K562 (cell line): ENCODE measurements around the gene AMH. TPM values are rescaled to one million over a fixed set of nuclear protein-coding genes. Genes with fewer than 3 reads are reported as not detected.

Source experiments
- HMG20A ChIP-seq: fragments of 450-650 bp; formaldehyde crosslinking; conservative IDR thresholded peaks from 2 replicates; pipeline ENCODE4 v1.4.0; 2020; ENCODE audit warnings: mild to moderate bottlenecking, mixed read lengths
- HNRNPUL1 ChIP-seq: fragments of 200-400 bp; formaldehyde crosslinking; IDR thresholded peaks from 2 replicates; pipeline ENCODE4 v1.6.1; 2017; ENCODE audit warnings: low read length
- MEF2D ChIP-seq: conservative IDR thresholded peaks from 2 replicates; pipeline ENCODE4 v1.6.1; 2016; ENCODE audit warnings: low read depth, missing genetic modification characterization, missing compliant biosample characterization
- MXI1 ChIP-seq: IDR thresholded peaks from 2 replicates; pipeline ENCODE4 v1.6.1; 2011; ENCODE audit warnings: low read depth, mild to moderate bottlenecking, improper control_type of control experiment, low read length
- POLR2B ChIP-seq: fragments of 450-650 bp; IDR thresholded peaks from 2 replicates; pipeline ENCODE4 v1.6.1; 2018; ENCODE audit warnings: low read depth; ENCODE audit not compliant: partially characterized antibody
- SMARCB1 ChIP-seq: IDR thresholded peaks from 2 replicates; pipeline ENCODE4 v1.6.1; 2011; ENCODE audit warnings: improper control_type of control experiment, low read depth; ENCODE audit not compliant: insufficient read length
- ZNF121 ChIP-seq: sonication (generic); formaldehyde crosslinking; conservative IDR thresholded peaks from 2 replicates; pipeline ENCODE4 v1.8.0; 2022; ENCODE audit warnings: missing genetic modification reagents
- ZNF696 ChIP-seq: fragments of 250-450 bp; sonication (Bioruptor Pico); conservative IDR thresholded peaks from 2 replicates; pipeline ENCODE4 v1.4.0; 2020; ENCODE audit warnings: mild to moderate bottlenecking, moderate library complexity
- polyA plus RNA-seq, 8 experiments: library from polyadenylated mRNA; depleted of rRNA in 4 of 8; stranded (reverse) in 5 of 8; unstranded in 3 of 8; fragments of >200 nt; fragmentation: Nextera tagmentation in 2 of 8; fragmentation: Illumina TruSeq in 1 of 8; extraction: Ambion mirVana in 2 of 8; extraction: Trizol in 1 of 8; gene quantifications; 2 replicates each; pipeline versions ENCODE4 v1.2.1 to v1.2.3, GENCODE V29; 2011 to 2014; ENCODE audit warnings: inconsistent platforms in 1 of 8, missing spikeins in 1 of 8
- total RNA-seq, 7 experiments: library from RNA; depleted of rRNA in 6 of 7; stranded (reverse); fragments of >200 nt in 6 of 7; fragmentation: Illumina TruSeq in 2 of 7; extraction: Trizol in 2 of 7; gene quantifications; 2 replicates each; pipeline versions ENCODE4 v1.2.1 to v1.2.3, GENCODE V29; 2011 to 2021; ENCODE audit warnings: low replicate concordance in 1 of 7
- TF ChIP-seq, protein P1 (sequence below): fragments of 450-650 bp; IDR thresholded peaks from 2 replicates; pipeline ENCODE4 v1.6.1; 2016; ENCODE audit warnings: mild to moderate bottlenecking
- TF ChIP-seq, protein P2 (sequence below): fragments of 450-650 bp; IDR thresholded peaks from 2 replicates; pipeline ENCODE4 v1.7.1; 2018; ENCODE audit warnings: mild to moderate bottlenecking, low read depth; ENCODE audit not compliant: partially characterized antibody
- TF ChIP-seq, protein P3 (sequence below), 2 experiments: IDR thresholded peaks; 2 replicates each; pipeline ENCODE4 v1.6.1; 2011; ENCODE audit warnings: borderline replicate concordance in 1 of 2, control low read depth in 1 of 2, low read depth in 1 of 2, low read length in 1 of 2, mild to moderate bottlenecking in 1 of 2, mixed read lengths in 1 of 2, moderate library complexity in 1 of 2; ENCODE audit not compliant: insufficient read depth in 1 of 2, insufficient read length in 1 of 2, poor library complexity in 1 of 2, severe bottlenecking in 1 of 2; ENCODE audit errors: extremely low read depth in 1 of 2
- TF ChIP-seq, protein P4 (sequence below): sonication (generic); IDR thresholded peaks from 2 replicates; pipeline ENCODE4 v1.6.1; 2016

The AMH gene
- total and polyA plus RNA-seq, 9 of the 15 experiments (the other 6 are each of a cell fraction or from before 2014, with no cell fraction given), result 0.29 to 27.4 (median 2.6) TPM; not detected in 2

DNA sequence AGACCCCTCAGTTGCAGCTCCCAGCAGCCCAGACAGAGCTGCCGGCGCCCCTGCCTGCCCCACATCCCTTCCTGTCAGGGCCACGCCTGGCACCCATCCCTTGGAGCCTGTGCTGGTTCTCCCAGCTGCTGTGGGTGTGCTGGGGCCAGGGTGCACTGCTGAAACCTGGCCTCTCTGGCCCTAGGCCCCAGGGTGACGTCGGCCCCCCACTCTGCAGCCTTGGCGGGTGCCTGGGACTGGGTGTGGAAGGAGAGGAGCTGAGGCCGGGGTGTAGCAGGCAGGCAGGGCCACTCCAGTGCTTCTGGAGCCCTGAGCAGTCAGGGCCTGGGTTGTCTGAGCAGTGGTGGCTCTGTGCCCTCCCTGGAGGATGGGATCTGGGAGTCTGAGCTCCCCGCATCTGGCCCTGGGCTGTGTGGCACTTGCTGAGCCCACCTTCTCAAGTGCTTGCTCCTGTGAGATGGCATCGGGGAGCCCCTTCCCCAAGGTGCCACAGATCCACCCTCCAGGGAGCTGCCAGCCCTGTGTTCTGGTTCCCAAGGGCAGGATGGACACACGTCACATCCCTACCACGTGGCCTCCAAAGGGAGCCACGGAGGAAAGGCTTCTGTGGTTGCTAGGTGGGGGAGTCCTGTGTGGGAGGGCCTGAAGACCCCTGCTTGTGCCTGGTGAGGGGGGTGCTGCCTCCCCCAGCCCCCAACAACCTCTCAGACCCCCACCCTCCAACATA lies 18.2 kb upstream of the AMH start (continued):
- TF ChIP-seq, protein P1, sequence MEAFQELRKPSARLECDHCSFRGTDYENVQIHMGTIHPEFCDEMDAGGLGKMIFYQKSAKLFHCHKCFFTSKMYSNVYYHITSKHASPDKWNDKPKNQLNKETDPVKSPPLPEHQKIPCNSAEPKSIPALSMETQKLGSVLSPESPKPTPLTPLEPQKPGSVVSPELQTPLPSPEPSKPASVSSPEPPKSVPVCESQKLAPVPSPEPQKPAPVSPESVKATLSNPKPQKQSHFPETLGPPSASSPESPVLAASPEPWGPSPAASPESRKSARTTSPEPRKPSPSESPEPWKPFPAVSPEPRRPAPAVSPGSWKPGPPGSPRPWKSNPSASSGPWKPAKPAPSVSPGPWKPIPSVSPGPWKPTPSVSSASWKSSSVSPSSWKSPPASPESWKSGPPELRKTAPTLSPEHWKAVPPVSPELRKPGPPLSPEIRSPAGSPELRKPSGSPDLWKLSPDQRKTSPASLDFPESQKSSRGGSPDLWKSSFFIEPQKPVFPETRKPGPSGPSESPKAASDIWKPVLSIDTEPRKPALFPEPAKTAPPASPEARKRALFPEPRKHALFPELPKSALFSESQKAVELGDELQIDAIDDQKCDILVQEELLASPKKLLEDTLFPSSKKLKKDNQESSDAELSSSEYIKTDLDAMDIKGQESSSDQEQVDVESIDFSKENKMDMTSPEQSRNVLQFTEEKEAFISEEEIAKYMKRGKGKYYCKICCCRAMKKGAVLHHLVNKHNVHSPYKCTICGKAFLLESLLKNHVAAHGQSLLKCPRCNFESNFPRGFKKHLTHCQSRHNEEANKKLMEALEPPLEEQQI, result no peak
- TF ChIP-seq SMARCB1 (no peak), MEF2D (tag) (no peak), HNRNPUL1 (no peak), HMG20A (CRISPR knock-in tag) (no peak), MXI1 (no peak), ZNF121 (CRISPR knock-in tag) (no peak), POLR2B (peak; percentile 31), ZNF696 (CRISPR knock-in tag) (no peak)
- TF ChIP-seq, protein P2, sequence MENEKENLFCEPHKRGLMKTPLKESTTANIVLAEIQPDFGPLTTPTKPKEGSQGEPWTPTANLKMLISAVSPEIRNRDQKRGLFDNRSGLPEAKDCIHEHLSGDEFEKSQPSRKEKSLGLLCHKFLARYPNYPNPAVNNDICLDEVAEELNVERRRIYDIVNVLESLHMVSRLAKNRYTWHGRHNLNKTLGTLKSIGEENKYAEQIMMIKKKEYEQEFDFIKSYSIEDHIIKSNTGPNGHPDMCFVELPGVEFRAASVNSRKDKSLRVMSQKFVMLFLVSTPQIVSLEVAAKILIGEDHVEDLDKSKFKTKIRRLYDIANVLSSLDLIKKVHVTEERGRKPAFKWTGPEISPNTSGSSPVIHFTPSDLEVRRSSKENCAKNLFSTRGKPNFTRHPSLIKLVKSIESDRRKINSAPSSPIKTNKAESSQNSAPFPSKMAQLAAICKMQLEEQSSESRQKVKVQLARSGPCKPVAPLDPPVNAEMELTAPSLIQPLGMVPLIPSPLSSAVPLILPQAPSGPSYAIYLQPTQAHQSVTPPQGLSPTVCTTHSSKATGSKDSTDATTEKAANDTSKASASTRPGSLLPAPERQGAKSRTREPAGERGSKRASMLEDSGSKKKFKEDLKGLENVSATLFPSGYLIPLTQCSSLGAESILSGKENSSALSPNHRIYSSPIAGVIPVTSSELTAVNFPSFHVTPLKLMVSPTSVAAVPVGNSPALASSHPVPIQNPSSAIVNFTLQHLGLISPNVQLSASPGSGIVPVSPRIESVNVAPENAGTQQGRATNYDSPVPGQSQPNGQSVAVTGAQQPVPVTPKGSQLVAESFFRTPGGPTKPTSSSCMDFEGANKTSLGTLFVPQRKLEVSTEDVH, result peak; percentile 16
- TF ChIP-seq, protein P3, sequence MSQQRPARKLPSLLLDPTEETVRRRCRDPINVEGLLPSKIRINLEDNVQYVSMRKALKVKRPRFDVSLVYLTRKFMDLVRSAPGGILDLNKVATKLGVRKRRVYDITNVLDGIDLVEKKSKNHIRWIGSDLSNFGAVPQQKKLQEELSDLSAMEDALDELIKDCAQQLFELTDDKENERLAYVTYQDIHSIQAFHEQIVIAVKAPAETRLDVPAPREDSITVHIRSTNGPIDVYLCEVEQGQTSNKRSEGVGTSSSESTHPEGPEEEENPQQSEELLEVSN (IDR thresholded peaks at IDR 0.05; ENCODE audit: borderline replicate concordance in 1 of 2, extremely low read depth in 1 of 2, insufficient read depth in 1 of 2, insufficient read length in 1 of 2, low read depth in 1 of 2, low read length in 1 of 2, poor library complexity in 1 of 2, severe bottlenecking in 1 of 2), result no peak
- TF ChIP-seq, protein P4, sequence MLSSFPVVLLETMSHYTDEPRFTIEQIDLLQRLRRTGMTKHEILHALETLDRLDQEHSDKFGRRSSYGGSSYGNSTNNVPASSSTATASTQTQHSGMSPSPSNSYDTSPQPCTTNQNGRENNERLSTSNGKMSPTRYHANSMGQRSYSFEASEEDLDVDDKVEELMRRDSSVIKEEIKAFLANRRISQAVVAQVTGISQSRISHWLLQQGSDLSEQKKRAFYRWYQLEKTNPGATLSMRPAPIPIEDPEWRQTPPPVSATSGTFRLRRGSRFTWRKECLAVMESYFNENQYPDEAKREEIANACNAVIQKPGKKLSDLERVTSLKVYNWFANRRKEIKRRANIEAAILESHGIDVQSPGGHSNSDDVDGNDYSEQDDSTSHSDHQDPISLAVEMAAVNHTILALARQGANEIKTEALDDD, result no peak
